ENCODE results near the gene GDPD5. TPM values are rescaled to one million over a fixed set of nuclear protein-coding genes. Genes with fewer than 3 reads are reported as not detected.

GDPD5 gene
- total RNA-seq, 1 donor from 2014 or later, result 4.4 TPM

GRCh38 chr11:75432911-75433321 is 92.8 kb downstream of the GDPD5 start, which contains the start of gene KLHL35:
Gene KLHL35, minus strand, starts transcription at chr11:75433203. Its CDS starts 2,574 bp downstream, at chr11:75430629.
- no peak within 1 kb of the TSS for H3K27ac ChIP-seq (replicated peaks)
- H3K27me3 ChIP-seq (ENCODE audit: low read depth), result peaks cover 56% of the 10 kb centered on the region
- H3K9me3 ChIP-seq (replicated peaks), result peaks cover 5% of the 10 kb centered on the region
- intact Hi-C loops (cut with micrococcal nuclease), result no loop called here
- no peak for TF ChIP-seq CTCF (IDR thresholded peaks at IDR 0.05; ENCODE audit: borderline replicate concordance)
- DNase-seq, result no peak
- no peak within 1 kb of the TSS for H3K4me3 ChIP-seq
- no peaks in the 10 kb centered on the region for H3K36me3 ChIP-seq
- peaks cover 25% of the 10 kb centered on the region for H3K4me1 ChIP-seq

GRCh38 chr11:75431533-75432525 is 93.9 kb downstream of the GDPD5 start:
- Histone ChIP-seq H3K4me1 (peaks cover 36% of the 10 kb centered on the region), H3K27me3 (ENCODE audit: low read depth) (peaks cover 56% of the 10 kb centered on the region), H3K4me3 (no peak overlapping the region), H3K36me3 (no peaks in the 10 kb centered on the region), H3K27ac (replicated peaks) (no peak overlapping the region), H3K9me3 (replicated peaks) (peaks cover 5% of the 10 kb centered on the region)
- intact Hi-C loops (cut with micrococcal nuclease), result no loop called here
- TF ChIP-seq CTCF (IDR thresholded peaks at IDR 0.05; ENCODE audit: borderline replicate concordance), result no peak
- no peak for DNase-seq

- H3K4me1 ChIP-seq, result peaks cover 36% of the 10 kb centered on the region
- no peak for TF ChIP-seq CTCF (IDR thresholded peaks at IDR 0.05; ENCODE audit: borderline replicate concordance)
- H3K9me3 ChIP-seq (replicated peaks), result peaks cover 5% of the 10 kb centered on the region
- H3K36me3 ChIP-seq, result no peaks in the 10 kb centered on the region
- H3K27ac ChIP-seq (replicated peaks), result no peak overlapping the region
- H3K4me3 ChIP-seq, result peak overlapping the region; percentile 62
- intact Hi-C loops (cut with micrococcal nuclease), result no loop called here
- no peak for DNase-seq
- H3K27me3 ChIP-seq (ENCODE audit: low read depth), result peaks cover 56% of the 10 kb centered on the region
Measured at GRCh38 chr11:75430714-75431532, 94.8 kb downstream of the GDPD5 start.

GRCh38 chr11:75429902-75430713 is 95.6 kb downstream of the GDPD5 start:
- H3K27ac ChIP-seq (replicated peaks), result peak overlapping the region; percentile 58
- H3K27me3 ChIP-seq (ENCODE audit: low read depth), result peaks cover 56% of the 10 kb centered on the region
- H3K9me3 ChIP-seq (replicated peaks), result peaks cover 5% of the 10 kb centered on the region
- peak overlapping the region; percentile 62 for H3K4me3 ChIP-seq
- intact Hi-C loops (cut with micrococcal nuclease), result no loop called here
- TF ChIP-seq CTCF (IDR thresholded peaks at IDR 0.05; ENCODE audit: borderline replicate concordance), result no peak
- DNase-seq, result peak; percentile 60
- H3K36me3 ChIP-seq, result no peaks in the 10 kb centered on the region
- peaks cover 36% of the 10 kb centered on the region for H3K4me1 ChIP-seq

GRCh38 chr11:75429641-75429901 is 96.2 kb downstream of the GDPD5 start:
- H3K4me1 ChIP-seq, result peaks cover 36% of the 10 kb centered on the region
- DNase-seq, result no peak
- intact Hi-C loops (cut with micrococcal nuclease), result no loop called here
- peaks cover 5% of the 10 kb centered on the region for H3K9me3 ChIP-seq (replicated peaks)
- peaks cover 54% of the 10 kb centered on the region for H3K27me3 ChIP-seq (ENCODE audit: low read depth)
- TF ChIP-seq CTCF (IDR thresholded peaks at IDR 0.05; ENCODE audit: borderline replicate concordance), result no peak
- no peaks in the 10 kb centered on the region for H3K36me3 ChIP-seq
- peak overlapping the region; percentile 62 for H3K4me3 ChIP-seq
- H3K27ac ChIP-seq (replicated peaks), result peak overlapping the region; percentile 58
